Gastroesophageal sphincter (tissue), 3 donors: ENCODE results near the gene RAB11FIP3.

Experiments used
- CTCF ChIP-seq, 4 experiments: fragments of 200-600 bp in 2 of 4; fragments of 450-650 bp in 2 of 4; sonication (generic) in 1 of 4; IDR thresholded peaks; one replicate each; pipeline ENCODE4 v1.5.1; 2017 to 2019; ENCODE audit warnings: antibody characterized with exemption in 4 of 4, mild to moderate bottlenecking in 2 of 4, moderate library complexity in 2 of 4
- POLR2A ChIP-seq, 2 donors: fragments of 450-650 bp; IDR thresholded peaks; one replicate each; pipeline ENCODE4 v1.6.1; 2017; ENCODE audit warnings: antibody characterized with exemption in 2 of 2, mild to moderate bottlenecking in 2 of 2, moderate library complexity in 1 of 2
- POLR2AphosphoS5 ChIP-seq: sonication (generic); formaldehyde crosslinking; IDR thresholded peaks from one replicate; pipeline ENCODE4 v1.6.1; 2017; ENCODE audit warnings: antibody characterized with exemption

- TF ChIP-seq POLR2AphosphoS5, result no peak
- TF ChIP-seq CTCF (IDR thresholded peaks at IDR 0.05), result no peak
- no peak for TF ChIP-seq POLR2A (IDR thresholded peaks at IDR 0.05)
Measured at GRCh38 chr16:450785-451512, 25.5 kb downstream of the RAB11FIP3 start.
